ENCODE measurements around the gene AK5. TPM values are rescaled to one million over a fixed set of nuclear protein-coding genes. Genes with fewer than 3 reads are reported as not detected.

AK5 gene
- total RNA-seq, 3 donors from 2014 or later (not counting 1 experiment from before 2014, with no cell fraction given), result 9.4 to 29.8 (median 11.4) TPM

DNA sequence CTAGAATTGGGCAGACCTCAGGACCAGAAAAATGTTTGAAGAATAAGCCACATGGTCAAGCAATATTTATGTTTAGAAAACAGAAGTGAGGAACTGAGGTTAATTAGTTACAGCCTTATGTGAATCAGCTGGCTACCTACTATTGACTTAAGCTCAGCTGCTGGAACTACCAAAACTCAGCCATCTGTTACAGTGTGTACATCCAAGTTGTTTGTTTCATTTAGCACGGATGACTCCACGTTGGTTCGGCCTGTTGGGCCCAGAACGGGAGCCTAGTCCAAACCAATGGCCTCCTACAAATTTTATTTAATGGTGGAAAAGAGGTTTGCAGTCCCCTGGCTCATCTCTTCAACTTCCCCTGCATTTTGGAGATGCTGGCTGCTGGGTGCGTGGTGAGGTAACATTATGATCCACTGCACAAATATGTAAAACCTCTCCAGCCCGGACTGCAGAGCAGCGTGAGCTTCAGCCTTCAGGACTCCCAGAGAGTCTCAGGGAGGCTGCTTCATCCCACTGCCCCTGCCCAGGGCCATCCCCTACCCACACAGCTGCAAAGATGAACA, 257.2 kb downstream of the AK5 start:
- no peaks in the 10 kb centered on the region for H3K27me3 ChIP-seq (ENCODE audit: control insufficient read depth, insufficient read depth, low read length)
- H3K9me3 Mint-ChIP-seq, result no peaks in the 10 kb centered on the region
- H3K4me3 Mint-ChIP-seq, result no peak overlapping the region
- intact Hi-C loops (cut with micrococcal nuclease), result loop anchor here (10.0 kb wide), 1 partner anchor 254 kb away; the partner anchor contains the start of gene AK5
- H3K4me1 ChIP-seq (ENCODE audit: control insufficient read depth, insufficient read depth, low read length), result peaks cover 7% of the 10 kb centered on the region
- no peaks in the 10 kb centered on the region for H3K36me3 ChIP-seq (ENCODE audit: control insufficient read depth, insufficient read depth, low read length)
- H3K36me3 Mint-ChIP-seq, result no peaks in the 10 kb centered on the region
- H3K4me3 ChIP-seq (ENCODE audit: low read length), result no peak overlapping the region
- no peak overlapping the region for H3K27ac Mint-ChIP-seq
- DNase-seq, result no peak
- ATAC-seq, result no peak
- H3K27me3 Mint-ChIP-seq (ENCODE audit: low read depth in 2 of 2), result no peaks in the 10 kb centered on the region
- no peak for TF ChIP-seq CTCF (IDR thresholded peaks at IDR 0.05)
- WGBS (ENCODE audit: insufficient coverage), result 98% methylated on average over 7 of the region's 7 CpGs
- H3K9me3 ChIP-seq (ENCODE audit: control insufficient read depth, insufficient read depth, low read length), result no peaks in the 10 kb centered on the region
- H3K4me1 Mint-ChIP-seq, result peaks cover 8 to 13% of the 10 kb centered on the region in 2 donors
- H3K27ac ChIP-seq (ENCODE audit: low read length), result no peak overlapping the region

- peak overlapping the region; percentile 39 for H3K27ac ChIP-seq (ENCODE audit: low read length)
- intact Hi-C loops (cut with micrococcal nuclease), result loop anchor here (10.0 kb wide), 1 partner anchor 255 kb away; the partner anchor contains the start of gene AK5
Measured at GRCh38 chr1:77539519-77540142, 257.8 kb downstream of the AK5 start.

DNA sequence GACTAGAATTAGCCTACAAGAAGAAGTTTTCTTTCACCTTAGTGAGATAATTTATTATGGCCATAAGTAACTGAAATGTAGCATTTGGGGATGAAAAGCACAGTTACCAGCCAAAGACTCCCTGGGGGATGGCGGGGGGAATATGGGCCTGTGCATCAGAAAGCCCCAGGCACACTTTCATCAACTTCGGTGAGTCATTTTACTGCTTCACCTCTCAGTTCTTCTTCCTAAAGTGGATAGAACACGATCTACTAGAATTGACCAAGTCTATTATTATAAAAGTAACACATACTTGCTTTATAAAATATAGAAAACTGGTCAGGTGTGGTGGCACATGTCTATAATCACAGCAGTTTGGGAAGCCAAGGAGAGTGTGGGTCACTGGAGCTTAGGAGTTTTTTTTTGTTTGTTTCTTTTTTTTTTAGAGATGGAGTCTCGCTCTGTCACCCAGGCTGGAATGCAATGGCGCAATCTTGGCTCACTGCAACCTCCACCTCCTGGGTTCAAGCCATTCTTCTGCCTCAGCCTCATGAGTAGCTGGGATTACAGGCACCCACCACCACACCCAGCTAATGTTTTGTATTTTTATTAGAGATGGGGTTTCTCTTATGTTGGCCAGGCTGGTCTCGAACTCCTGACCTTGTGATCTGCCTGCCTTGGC, 258.8 kb downstream of the AK5 start:
- Mint-ChIP-seq H3K27ac (no peak overlapping the region), H3K4me1 (peaks cover 7 to 11% of the 10 kb centered on the region in 2 donors), H3K4me3 (no peak overlapping the region), H3K36me3 (no peaks in the 10 kb centered on the region), H3K9me3 (no peaks in the 10 kb centered on the region), H3K27me3 (ENCODE audit: low read depth in 2 of 2) (no peaks in the 10 kb centered on the region)
- WGBS (ENCODE audit: insufficient coverage), result 58% methylated on average over 3 of the region's 6 CpGs
- H3K4me3 ChIP-seq (ENCODE audit: low read length), result no peak overlapping the region
- DNase-seq (no peak), ATAC-seq (no peak)
- H3K27ac ChIP-seq (ENCODE audit: low read length), result no peak overlapping the region
- peaks cover 7% of the 10 kb centered on the region for H3K4me1 ChIP-seq (ENCODE audit: control insufficient read depth, insufficient read depth, low read length)
- intact Hi-C loops (cut with micrococcal nuclease), result no loop called here
- no peaks in the 10 kb centered on the region for H3K36me3 ChIP-seq (ENCODE audit: control insufficient read depth, insufficient read depth, low read length)
- TF ChIP-seq CTCF (IDR thresholded peaks at IDR 0.05), result no peak
- no peaks in the 10 kb centered on the region for H3K9me3 ChIP-seq (ENCODE audit: control insufficient read depth, insufficient read depth, low read length)
- H3K27me3 ChIP-seq (ENCODE audit: control insufficient read depth, insufficient read depth, low read length), result no peaks in the 10 kb centered on the region

More at GRCh38 chr1:77539519-77540142, 257.8 kb downstream of the AK5 start:
- H3K4me3 ChIP-seq (ENCODE audit: low read length), result no peak overlapping the region
- no peaks in the 10 kb centered on the region for H3K36me3 Mint-ChIP-seq
- peaks cover 7% of the 10 kb centered on the region for H3K4me1 ChIP-seq (ENCODE audit: control insufficient read depth, insufficient read depth, low read length)
- WGBS (ENCODE audit: insufficient coverage), result 52% methylated on average over 4 of the region's 4 CpGs
- peaks cover 7 to 11% of the 10 kb centered on the region in 2 donors for H3K4me1 Mint-ChIP-seq
- H3K36me3 ChIP-seq (ENCODE audit: control insufficient read depth, insufficient read depth, low read length), result no peaks in the 10 kb centered on the region
- H3K9me3 ChIP-seq (ENCODE audit: control insufficient read depth, insufficient read depth, low read length), result no peaks in the 10 kb centered on the region
- peak overlapping the region in 1 of 2 donors; percentile 58 for H3K27ac Mint-ChIP-seq
- no peaks in the 10 kb centered on the region for H3K27me3 ChIP-seq (ENCODE audit: control insufficient read depth, insufficient read depth, low read length)
- H3K9me3 Mint-ChIP-seq, result no peaks in the 10 kb centered on the region
- no peaks in the 10 kb centered on the region for H3K27me3 Mint-ChIP-seq (ENCODE audit: low read depth in 2 of 2)
- H3K4me3 Mint-ChIP-seq, result no peak overlapping the region
- no peak for DNase-seq
- no peak for TF ChIP-seq CTCF (IDR thresholded peaks at IDR 0.05)
- no peak for ATAC-seq
